A673 (cell line): Measurements from ENCODE around the gene LEFTY2. TPM values are rescaled to one million over a fixed set of nuclear protein-coding genes. Genes with fewer than 3 reads are reported as not detected.

Experiments
- BruUV-seq: library from RNA; stranded (reverse); fragments of 400-500 nt; replicated peaks from 2 replicates; lab custom pipeline; 2021; lab: Mats Ljungman, UMichigan
- CTCF ChIA-PET: fragments of 300-600 bp; sonication (Branson Sonifier 250); formaldehyde crosslinking; loops from one replicate; lab custom pipeline; 2022; ENCODE audit warnings: antibody characterized with exemption; lab: Charles Lee
- POLR2A ChIA-PET: fragments of 300-600 bp; sonication (Branson Sonifier 250); formaldehyde crosslinking; loops from one replicate; lab custom pipeline; 2022; ENCODE audit warnings: antibody characterized with exemption; ENCODE audit not compliant: low non-redundant PET; lab: Charles Lee
- DNase-seq: peaks from one replicate; pipeline ENCODE4 v3.0.0-alpha.2; 2015; ENCODE audit warnings: low spot score
- H3K27ac ChIP-seq: fragments of 200-600 bp; sonication (generic); 2 replicates; pipeline ENCODE4 v1.5.1; 2016; ENCODE audit warnings: mixed run types, low read depth, mild to moderate bottlenecking, mixed read lengths, antibody characterized with exemption, low read length; ENCODE audit not compliant: poor library complexity, severe bottlenecking
- H3K27me3 ChIP-seq: fragments of 200-600 bp; sonication (generic); replicated peaks from 2 replicates; pipeline ENCODE4 v1.6.1; 2017; ENCODE audit warnings: mixed run types, low read depth, mild to moderate bottlenecking, mixed read lengths, antibody characterized with exemption, low read length; ENCODE audit not compliant: insufficient read depth, poor library complexity
- H3K36me3 ChIP-seq: fragments of 200-600 bp; sonication (generic); 2 replicates; pipeline ENCODE4 v1.6.1; 2016; ENCODE audit warnings: mixed run types, mild to moderate bottlenecking, mixed read lengths, antibody characterized with exemption, low read length; ENCODE audit not compliant: insufficient read depth, poor library complexity, severe bottlenecking
- H3K4me1 ChIP-seq: fragments of 200-600 bp; sonication (generic); 2 replicates; pipeline ENCODE4 v1.6.1; 2017; ENCODE audit warnings: mixed run types, mild to moderate bottlenecking, mixed read lengths, antibody characterized with exemption, low read length; ENCODE audit not compliant: insufficient read depth, poor library complexity, severe bottlenecking
- H3K4me3 ChIP-seq: fragments of 200-600 bp; sonication (generic); 2 replicates; pipeline ENCODE4 v1.5.1; 2016; ENCODE audit warnings: low read depth, mixed run types, mild to moderate bottlenecking, mixed read lengths, low read length; ENCODE audit not compliant: poor library complexity, severe bottlenecking
- H3K9me3 ChIP-seq: fragments of 200-600 bp; sonication (generic); 2 replicates; pipeline ENCODE4 v1.6.1; 2016; ENCODE audit warnings: mixed run types, low read depth, mild to moderate bottlenecking, mixed read lengths, antibody characterized with exemption, low read length; ENCODE audit not compliant: poor library complexity, severe bottlenecking
- CTCF ChIP-seq: fragments of 300-800, 200-600 bp; sonication (generic); conservative IDR thresholded peaks from 2 replicates; pipeline ENCODE4 v1.5.1; 2017; ENCODE audit warnings: low read depth, mild to moderate bottlenecking, antibody characterized with exemption, low read length, moderate library complexity, mixed read lengths
- EZH2 ChIP-seq: fragments of 200-600 bp; sonication (generic); IDR thresholded peaks from 2 replicates; pipeline ENCODE4 v1.6.1; 2017; ENCODE audit warnings: borderline replicate concordance, low read depth, mild to moderate bottlenecking, mixed read lengths, antibody characterized with exemption, low read length; ENCODE audit not compliant: poor library complexity, severe bottlenecking
- intact Hi-C: fragments of 100-400 bp; cut with micrococcal nuclease; formaldehyde crosslinking; loops from one replicate; pipeline ENCODE4 v1.10.0; 2022; ENCODE audit not compliant: unreplicated experiment
- total RNA-seq: library from RNA; stranded (reverse); gene quantifications from 2 replicates; pipeline ENCODE4 v1.2.3, GENCODE V29; 2021

LEFTY2 gene
- total RNA-seq, 1 experiment from 2014 or later, result not detected

- H3K9me3 ChIP-seq, result no peaks in the 10 kb centered on the region
- TF ChIP-seq EZH2 (no peak), CTCF (no peak)
- H3K4me1 ChIP-seq, result no peaks in the 10 kb centered on the region
- CTCF ChIA-PET, result no interaction called here
- H3K4me3 ChIP-seq, result no peak overlapping the region
- POLR2A ChIA-PET, result no interaction called here
- no peak for DNase-seq
- no peaks in the 10 kb centered on the region for H3K27me3 ChIP-seq
- no peaks in the 10 kb centered on the region for H3K36me3 ChIP-seq
- no TSS peak for BruUV-seq
- H3K27ac ChIP-seq, result no peak overlapping the region
- intact Hi-C loops, result no loop called here
Observed at GRCh38 chr1:225899044-225899925, 41.7 kb downstream of the LEFTY2 start.

- H3K27me3 ChIP-seq, result no peaks in the 10 kb centered on the region
- no peaks in the 10 kb centered on the region for H3K9me3 ChIP-seq
- DNase-seq, result no peak
- H3K4me3 ChIP-seq, result no peak overlapping the region
- BruUV-seq, result no TSS peak
- CTCF ChIA-PET, result no interaction called here
- H3K36me3 ChIP-seq, result no peaks in the 10 kb centered on the region
- H3K27ac ChIP-seq, result no peak overlapping the region
- H3K4me1 ChIP-seq, result no peaks in the 10 kb centered on the region
- no peak for TF ChIP-seq CTCF
- no peak for TF ChIP-seq EZH2
- intact Hi-C loops, result no loop called here
- POLR2A ChIA-PET, result no interaction called here
Observed at GRCh38 chr1:225897595-225898514, 43.2 kb downstream of the LEFTY2 start.

- no peak for DNase-seq
- no peak overlapping the region for H3K4me3 ChIP-seq
- POLR2A ChIA-PET, result no interaction called here
- H3K4me1 ChIP-seq, result no peaks in the 10 kb centered on the region
- H3K36me3 ChIP-seq, result no peaks in the 10 kb centered on the region
- H3K27me3 ChIP-seq, result no peaks in the 10 kb centered on the region
- BruUV-seq, result no TSS peak
- H3K27ac ChIP-seq, result no peak overlapping the region
- intact Hi-C loops, result no loop called here
- H3K9me3 ChIP-seq, result no peaks in the 10 kb centered on the region
- no peak for TF ChIP-seq CTCF
- no peak for TF ChIP-seq EZH2
- CTCF ChIA-PET, result no interaction called here
Observed at GRCh38 chr1:225896937-225897549, 44.0 kb downstream of the LEFTY2 start.
